Gastrocnemius medialis (tissue), 4 donors: ENCODE measurements around the gene MTHFS.

Experiments
- CTCF ChIP-seq, 5 experiments: fragments of 450-650 bp in 3 of 5; fragments of 200-600 bp in 2 of 5; sonication (generic) in 2 of 5; IDR thresholded peaks in 4 of 5; conservative IDR thresholded peaks in 1 of 5; 1 replicate in 4 of 5; 2 replicates in 1 of 5; pipeline ENCODE4 v1.5.1; 2016 to 2019; ENCODE audit warnings: antibody characterized with exemption in 5 of 5, mild to moderate bottlenecking in 3 of 5, moderate library complexity in 3 of 5
- POLR2A ChIP-seq, 2 donors: fragments of 450-650 bp; IDR thresholded peaks; one replicate each; pipeline ENCODE4 v1.6.1; 2017; ENCODE audit warnings: antibody characterized with exemption in 2 of 2, mild to moderate bottlenecking in 2 of 2, moderate library complexity in 2 of 2

- TF ChIP-seq CTCF (IDR thresholded peaks at IDR 0.05 in 4 of 5, conservative IDR thresholded peaks at IDR 0.05 in 1 of 5) (no peak), POLR2A (IDR thresholded peaks at IDR 0.05) (no peak)
Observed at GRCh38 chr15:79826800-79827199, 70.0 kb downstream of the MTHFS start.
